ENCODE measurements around the gene SSTR5. TPM values are rescaled to one million over a fixed set of nuclear protein-coding genes. Genes with fewer than 3 reads are reported as not detected.

Gene SSTR5
- total RNA-seq, 6 experiments from 2014 or later: not detected

GRCh38 chr16:1040346-1040745, 32.2 kb upstream of the SSTR5 start:
- H3K4me1 Mint-ChIP-seq (ENCODE audit: low read depth): no peaks in the 10 kb centered on the region
- TF ChIP-seq, protein P1, sequence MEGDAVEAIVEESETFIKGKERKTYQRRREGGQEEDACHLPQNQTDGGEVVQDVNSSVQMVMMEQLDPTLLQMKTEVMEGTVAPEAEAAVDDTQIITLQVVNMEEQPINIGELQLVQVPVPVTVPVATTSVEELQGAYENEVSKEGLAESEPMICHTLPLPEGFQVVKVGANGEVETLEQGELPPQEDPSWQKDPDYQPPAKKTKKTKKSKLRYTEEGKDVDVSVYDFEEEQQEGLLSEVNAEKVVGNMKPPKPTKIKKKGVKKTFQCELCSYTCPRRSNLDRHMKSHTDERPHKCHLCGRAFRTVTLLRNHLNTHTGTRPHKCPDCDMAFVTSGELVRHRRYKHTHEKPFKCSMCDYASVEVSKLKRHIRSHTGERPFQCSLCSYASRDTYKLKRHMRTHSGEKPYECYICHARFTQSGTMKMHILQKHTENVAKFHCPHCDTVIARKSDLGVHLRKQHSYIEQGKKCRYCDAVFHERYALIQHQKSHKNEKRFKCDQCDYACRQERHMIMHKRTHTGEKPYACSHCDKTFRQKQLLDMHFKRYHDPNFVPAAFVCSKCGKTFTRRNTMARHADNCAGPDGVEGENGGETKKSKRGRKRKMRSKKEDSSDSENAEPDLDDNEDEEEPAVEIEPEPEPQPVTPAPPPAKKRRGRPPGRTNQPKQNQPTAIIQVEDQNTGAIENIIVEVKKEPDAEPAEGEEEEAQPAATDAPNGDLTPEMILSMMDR (IDR thresholded peaks at IDR 0.05): no peak
- H3K9me3 Mint-ChIP-seq: no peaks in the 10 kb centered on the region
- no peak overlapping the region for H3K4me3 Mint-ChIP-seq
- H3K27ac Mint-ChIP-seq: no peak overlapping the region
- no peak for DNase-seq
- H3K27me3 Mint-ChIP-seq (ENCODE audit: insufficient read depth): peaks cover 10% of the 10 kb centered on the region
- no peaks in the 10 kb centered on the region for H3K36me3 Mint-ChIP-seq (ENCODE audit: low read depth)

- Mint-ChIP-seq H3K4me1 (ENCODE audit: low read depth) (no peaks in the 10 kb centered on the region), H3K4me3 (no peak overlapping the region), H3K9me3 (no peaks in the 10 kb centered on the region), H3K27me3 (ENCODE audit: insufficient read depth) (peaks cover 4% of the 10 kb centered on the region), H3K27ac (no peak overlapping the region), H3K36me3 (ENCODE audit: low read depth) (no peaks in the 10 kb centered on the region)
- no peak for DNase-seq
- TF ChIP-seq, protein P1 (IDR thresholded peaks at IDR 0.05): no peak
Measured at GRCh38 chr16:1042049-1042744, 30.4 kb upstream of the SSTR5 start.

DNA sequence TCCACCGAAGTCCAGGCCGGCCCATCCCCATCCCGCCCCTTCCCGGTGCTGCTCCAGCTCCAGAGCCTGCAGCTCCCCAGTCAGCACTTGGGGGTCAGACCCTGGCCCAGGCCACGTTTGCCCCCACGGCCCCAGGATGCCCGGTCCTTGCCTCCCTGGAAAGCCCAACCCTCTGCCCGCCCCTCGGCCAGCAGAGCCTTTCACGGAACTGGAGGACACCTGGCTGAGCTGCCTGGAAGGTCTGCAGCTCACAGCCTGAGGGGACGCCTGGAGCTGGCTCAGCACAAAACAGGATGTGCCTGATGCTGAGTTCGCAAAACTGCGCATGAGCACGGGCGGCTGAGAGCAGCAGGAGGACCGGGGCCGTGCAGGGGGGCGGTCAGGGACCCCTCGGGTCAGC, 29.7 kb upstream of the SSTR5 start:
- Mint-ChIP-seq H3K9me3 (no peaks in the 10 kb centered on the region), H3K36me3 (ENCODE audit: low read depth) (no peaks in the 10 kb centered on the region), H3K27me3 (ENCODE audit: insufficient read depth) (peaks cover 4% of the 10 kb centered on the region), H3K4me3 (no peak overlapping the region), H3K27ac (no peak overlapping the region), H3K4me1 (ENCODE audit: low read depth) (no peaks in the 10 kb centered on the region)
- DNase-seq: no peak
- TF ChIP-seq, protein P1 (IDR thresholded peaks at IDR 0.05): no peak

DNA sequence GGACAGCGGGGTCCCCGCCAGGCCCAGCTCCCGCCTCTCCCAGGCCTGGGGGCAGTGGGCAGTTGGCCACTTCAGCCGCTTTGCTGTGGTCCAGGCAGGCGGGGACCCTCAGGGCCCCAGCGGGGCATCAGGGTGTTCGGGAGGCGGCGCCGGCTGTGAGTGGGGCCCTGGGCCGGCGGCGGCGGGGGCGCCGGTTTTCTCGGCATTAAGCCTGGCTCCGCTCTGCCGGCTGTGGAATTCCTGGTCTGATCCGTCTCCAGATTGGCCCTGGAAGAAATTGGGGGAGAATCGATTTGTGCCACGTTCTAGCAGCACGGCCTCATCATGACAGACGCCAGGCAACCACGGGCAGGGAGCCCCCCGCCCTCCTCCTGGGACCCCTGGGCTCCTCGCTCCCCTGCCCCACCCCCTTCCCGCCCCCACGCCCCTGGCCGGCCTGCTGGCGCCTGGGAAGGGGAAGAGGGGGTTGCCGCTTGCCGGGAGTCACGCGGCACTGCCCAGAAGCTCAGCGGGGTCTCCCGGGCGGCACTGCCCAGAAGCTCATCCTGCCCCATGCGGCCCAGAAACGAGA, 28.6 kb upstream of the SSTR5 start:
- Mint-ChIP-seq H3K27me3 (ENCODE audit: insufficient read depth) (peaks cover 2% of the 10 kb centered on the region), H3K27ac (no peak overlapping the region), H3K9me3 (no peaks in the 10 kb centered on the region), H3K36me3 (ENCODE audit: low read depth) (no peaks in the 10 kb centered on the region), H3K4me1 (ENCODE audit: low read depth) (no peaks in the 10 kb centered on the region), H3K4me3 (no peak overlapping the region)
- TF ChIP-seq, protein P1 (IDR thresholded peaks at IDR 0.05): no peak
- DNase-seq: no peak

GRCh38 chr16:1044460-1045309, 27.9 kb upstream of the SSTR5 start:
- H3K4me1 Mint-ChIP-seq (ENCODE audit: low read depth): no peaks in the 10 kb centered on the region
- H3K4me3 Mint-ChIP-seq: no peak overlapping the region
- peaks cover 2% of the 10 kb centered on the region; the same call in 1 of the 2 replicates for H3K27me3 Mint-ChIP-seq (ENCODE audit: insufficient read depth)
- no peak overlapping the region for H3K27ac Mint-ChIP-seq
- DNase-seq: no peak
- H3K36me3 Mint-ChIP-seq (ENCODE audit: low read depth): no peaks in the 10 kb centered on the region
- H3K9me3 Mint-ChIP-seq: no peaks in the 10 kb centered on the region
- TF ChIP-seq, protein P1 (IDR thresholded peaks at IDR 0.05): no peak
